ENCODE results near the gene CLINT1.

Gene CLINT1

GRCh38 chr5:157744051-157745011, 114.6 kb downstream of the CLINT1 start:
- peaks cover 3% of the 10 kb centered on the region for H3K36me3 Mint-ChIP-seq (ENCODE audit: low read depth)
- H3K9me3 Mint-ChIP-seq = no peaks in the 10 kb centered on the region
- peak overlapping the region; percentile 3 to 45 (median 29) for H3K27ac Mint-ChIP-seq
- H3K27me3 Mint-ChIP-seq (ENCODE audit: low read depth) = no peaks in the 10 kb centered on the region
- peak overlapping the region; percentile 93 to 97 (median 94) for H3K4me3 Mint-ChIP-seq
- TF ChIP-seq CTCF (IDR thresholded peaks at IDR 0.05; ENCODE audit: unreplicated experiment in 3 of 3) = no peak
- H3K4me1 Mint-ChIP-seq = peaks cover 38% of the 10 kb centered on the region

GRCh38 chr5:157743163-157744050, 115.5 kb downstream of the CLINT1 start, which contains the start of gene LSM11:
Gene LSM11 (plus strand): TSS chr5:157743712. CDS start chr5:157743751, 39 bp downstream.
- TF ChIP-seq CTCF (IDR thresholded peaks at IDR 0.05; ENCODE audit: unreplicated experiment in 3 of 3) = peak; percentile 100
- Mint-ChIP-seq H3K27me3 (ENCODE audit: low read depth) (no peaks in the 10 kb centered on the region), H3K4me1 (peaks cover 29% of the 10 kb centered on the region), H3K9me3 (no peaks in the 10 kb centered on the region), H3K27ac (peak within 1 kb of the TSS; percentile 3 to 91 (median 29)), H3K36me3 (ENCODE audit: low read depth) (peaks cover 5% of the 10 kb centered on the region), H3K4me3 (peak within 1 kb of the TSS; percentile 93 to 99 (median 99))

- peaks cover 15% of the 10 kb centered on the region for H3K4me1 Mint-ChIP-seq
- H3K9me3 Mint-ChIP-seq = no peaks in the 10 kb centered on the region
- H3K27ac Mint-ChIP-seq = no peak overlapping the region
- no peaks in the 10 kb centered on the region for H3K27me3 Mint-ChIP-seq (ENCODE audit: low read depth)
- H3K4me3 Mint-ChIP-seq = peak overlapping the region in 2 of 3 experiments; percentile 54 to 67
- peaks cover 18% of the 10 kb centered on the region for H3K36me3 Mint-ChIP-seq (ENCODE audit: low read depth)
- no peak for TF ChIP-seq CTCF (IDR thresholded peaks at IDR 0.05; ENCODE audit: unreplicated experiment in 3 of 3)
Observed at GRCh38 chr5:157741131-157741530, 117.8 kb downstream of the CLINT1 start.

GRCh38 chr5:157740229-157740610, 118.7 kb downstream of the CLINT1 start:
- Mint-ChIP-seq H3K27ac (no peak overlapping the region), H3K4me1 (peaks cover 9% of the 10 kb centered on the region), H3K36me3 (ENCODE audit: low read depth) (peaks cover 23% of the 10 kb centered on the region), H3K27me3 (ENCODE audit: low read depth) (no peaks in the 10 kb centered on the region), H3K4me3 (peak overlapping the region; percentile 34 to 59 (median 42)), H3K9me3 (no peaks in the 10 kb centered on the region)
- TF ChIP-seq CTCF (IDR thresholded peaks at IDR 0.05; ENCODE audit: unreplicated experiment in 3 of 3) = peak in 1 of 3 experiments; percentile 27

GRCh38 chr5:157739388-157740228, 119.3 kb downstream of the CLINT1 start:
- H3K27ac Mint-ChIP-seq = no peak overlapping the region
- H3K9me3 Mint-ChIP-seq = no peaks in the 10 kb centered on the region
- no peak for TF ChIP-seq CTCF (IDR thresholded peaks at IDR 0.05; ENCODE audit: unreplicated experiment in 3 of 3)
- H3K27me3 Mint-ChIP-seq (ENCODE audit: low read depth) = no peaks in the 10 kb centered on the region
- peaks cover 5% of the 10 kb centered on the region for H3K4me1 Mint-ChIP-seq
- H3K4me3 Mint-ChIP-seq = no peak overlapping the region
- peaks cover 23% of the 10 kb centered on the region for H3K36me3 Mint-ChIP-seq (ENCODE audit: low read depth)
